ENCODE results near the gene PRKCE. TPM values are rescaled to one million over a fixed set of nuclear protein-coding genes. Genes with fewer than 3 reads are reported as not detected.
"Not testable (repeated sequence)": the region's sequence is repeated elsewhere in the genome, so short reads cannot be mapped to it uniquely, and the experiment has no call there.

The PRKCE gene
- total RNA-seq, 1 experiment from 2014 or later, result 14.0 TPM

- Histone ChIP-seq H3K27me3 (ENCODE audit: control insufficient read depth, insufficient read depth, low read length) (no peaks in the 10 kb centered on the region), H3K36me3 (ENCODE audit: control insufficient read depth, insufficient read depth, low read length) (no peaks in the 10 kb centered on the region), H3K4me3 (ENCODE audit: low read depth in 2 of 2, low read length in 2 of 2) (no peak overlapping the region), H3K4me1 (ENCODE audit: control insufficient read depth, insufficient read depth, low read length) (no peaks in the 10 kb centered on the region), H3K9me3 (ENCODE audit: control insufficient read depth, insufficient read depth, low read depth, low read length) (peaks cover 4% of the 10 kb centered on the region; the same call in 1 of the 2 replicates), H3K27ac (ENCODE audit: low read length) (no peak overlapping the region)
- DNase-seq (ENCODE audit: low read depth, low spot score) (no peak), ATAC-seq (no peak)
- BruUV-seq (replicated peaks), result no TSS peak
- POLR2A ChIA-PET, result no interaction called here
- intact Hi-C loops (cut with micrococcal nuclease; ENCODE audit: unreplicated experiment), result no loop called here
- in situ Hi-C loops (cut with HindIII; ENCODE audit: low pct_unique_long_range_greater_than_20kb, low sequenced_read_pairs), result no loop called here
- TF ChIP-seq REST (IDR thresholded peaks at IDR 0.05; ENCODE audit: insufficient read depth in 1 of 2, low read depth in 2 of 2, low read length in 1 of 2) (no peak), POLR2AphosphoS5 (IDR thresholded peaks at IDR 0.05; ENCODE audit: low read depth, low read length) (no peak), TCF7L2 (IDR thresholded peaks at IDR 0.05; ENCODE audit: low read depth, low read length) (no peak), SIN3A (IDR thresholded peaks at IDR 0.05; ENCODE audit: borderline replicate concordance, insufficient read depth, low read depth, low read length) (no peak)
- TF ChIP-seq, protein P1, sequence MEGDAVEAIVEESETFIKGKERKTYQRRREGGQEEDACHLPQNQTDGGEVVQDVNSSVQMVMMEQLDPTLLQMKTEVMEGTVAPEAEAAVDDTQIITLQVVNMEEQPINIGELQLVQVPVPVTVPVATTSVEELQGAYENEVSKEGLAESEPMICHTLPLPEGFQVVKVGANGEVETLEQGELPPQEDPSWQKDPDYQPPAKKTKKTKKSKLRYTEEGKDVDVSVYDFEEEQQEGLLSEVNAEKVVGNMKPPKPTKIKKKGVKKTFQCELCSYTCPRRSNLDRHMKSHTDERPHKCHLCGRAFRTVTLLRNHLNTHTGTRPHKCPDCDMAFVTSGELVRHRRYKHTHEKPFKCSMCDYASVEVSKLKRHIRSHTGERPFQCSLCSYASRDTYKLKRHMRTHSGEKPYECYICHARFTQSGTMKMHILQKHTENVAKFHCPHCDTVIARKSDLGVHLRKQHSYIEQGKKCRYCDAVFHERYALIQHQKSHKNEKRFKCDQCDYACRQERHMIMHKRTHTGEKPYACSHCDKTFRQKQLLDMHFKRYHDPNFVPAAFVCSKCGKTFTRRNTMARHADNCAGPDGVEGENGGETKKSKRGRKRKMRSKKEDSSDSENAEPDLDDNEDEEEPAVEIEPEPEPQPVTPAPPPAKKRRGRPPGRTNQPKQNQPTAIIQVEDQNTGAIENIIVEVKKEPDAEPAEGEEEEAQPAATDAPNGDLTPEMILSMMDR (IDR thresholded peaks at IDR 0.05), result no peak
- CTCF ChIA-PET, result no interaction called here
Observed at GRCh38 chr2:46216213-46216612, 564.7 kb downstream of the PRKCE start.

DNA sequence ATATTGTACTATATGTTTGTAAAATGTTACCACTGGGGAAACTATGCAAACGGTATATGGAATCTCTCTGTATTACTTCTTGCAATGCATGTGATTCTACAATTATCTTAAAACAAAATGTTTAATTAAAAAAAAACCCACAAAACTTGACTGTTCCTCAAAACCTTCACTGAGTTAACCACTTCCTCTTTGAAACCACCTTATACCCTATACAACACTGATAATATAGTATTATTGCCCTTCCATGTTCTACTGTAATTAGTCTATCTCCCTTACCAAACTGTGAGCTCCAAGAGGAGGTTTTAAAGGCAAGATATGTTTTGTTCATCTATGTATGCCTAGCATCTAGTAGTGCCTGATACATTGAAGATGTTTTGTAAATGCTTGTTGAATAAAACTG is 572.0 kb downstream of the PRKCE start:
- H3K4me3 ChIP-seq (ENCODE audit: low read depth in 2 of 2, low read length in 2 of 2); CTCF ChIA-PET; H3K36me3 ChIP-seq (ENCODE audit: control insufficient read depth, insufficient read depth, low read length); H3K9me3 ChIP-seq (ENCODE audit: control insufficient read depth, insufficient read depth, low read depth, low read length); intact Hi-C loops (cut with micrococcal nuclease; ENCODE audit: unreplicated experiment); POLR2A ChIA-PET; in situ Hi-C loops (cut with HindIII; ENCODE audit: low pct_unique_long_range_greater_than_20kb, low sequenced_read_pairs); ATAC-seq; H3K4me1 ChIP-seq (ENCODE audit: control insufficient read depth, insufficient read depth, low read length); H3K27ac ChIP-seq (ENCODE audit: low read length); DNase-seq (ENCODE audit: low read depth, low spot score); H3K27me3 ChIP-seq (ENCODE audit: control insufficient read depth, insufficient read depth, low read length); BruUV-seq (replicated peaks): not testable (repeated sequence)

GRCh38 chr2:46225150-46225625 is 573.7 kb downstream of the PRKCE start:
- CTCF ChIA-PET, result no interaction called here
- no peak overlapping the region for H3K27ac ChIP-seq (ENCODE audit: low read length)
- no peak overlapping the region for H3K4me3 ChIP-seq (ENCODE audit: low read depth in 2 of 2, low read length in 2 of 2)
- in situ Hi-C loops (cut with HindIII; ENCODE audit: low pct_unique_long_range_greater_than_20kb, low sequenced_read_pairs), result no loop called here
- H3K9me3 ChIP-seq (ENCODE audit: control insufficient read depth, insufficient read depth, low read depth, low read length), result no peaks in the 10 kb centered on the region
- BruUV-seq (replicated peaks), result no TSS peak
- TF ChIP-seq REST (IDR thresholded peaks at IDR 0.05; ENCODE audit: insufficient read depth in 1 of 2, low read depth in 2 of 2, low read length in 1 of 2), result no peak
- TF ChIP-seq SIN3A (IDR thresholded peaks at IDR 0.05; ENCODE audit: borderline replicate concordance, insufficient read depth, low read depth, low read length), result no peak
- TF ChIP-seq POLR2AphosphoS5 (IDR thresholded peaks at IDR 0.05; ENCODE audit: low read depth, low read length), result no peak
- no peak for TF ChIP-seq TCF7L2 (IDR thresholded peaks at IDR 0.05; ENCODE audit: low read depth, low read length)
- TF ChIP-seq, protein P1 (IDR thresholded peaks at IDR 0.05), result no peak
- intact Hi-C loops (cut with micrococcal nuclease; ENCODE audit: unreplicated experiment), result no loop called here
- ATAC-seq, result no peak
- DNase-seq (ENCODE audit: low read depth, low spot score), result no peak
- H3K27me3 ChIP-seq (ENCODE audit: control insufficient read depth, insufficient read depth, low read length), result no peaks in the 10 kb centered on the region
- no peaks in the 10 kb centered on the region for H3K4me1 ChIP-seq (ENCODE audit: control insufficient read depth, insufficient read depth, low read length)
- H3K36me3 ChIP-seq (ENCODE audit: control insufficient read depth, insufficient read depth, low read length), result no peaks in the 10 kb centered on the region
- POLR2A ChIA-PET, result no interaction called here
